GM19463 (cell line): ENCODE data around the gene AP1AR.
"Not testable (repeated sequence)": the region's sequence is repeated elsewhere in the genome, so short reads cannot be mapped to it uniquely, and the experiment has no call there.

Experiments used
- ATAC-seq: cut with Tn5 transposase; IDR thresholded peaks from one replicate; pipeline ENCODE4 v1.9.1; 2021; ENCODE audit warnings: mild to moderate bottlenecking, moderate library complexity; ENCODE audit not compliant: unreplicated experiment

Gene AP1AR

GRCh38 chr4:112309263-112309791 is 77.7 kb downstream of the AP1AR start:
- not testable (repeated sequence) for ATAC-seq

- no peak for ATAC-seq
Measured at GRCh38 chr4:112311516-112311915, 79.9 kb downstream of the AP1AR start.

- ATAC-seq, result peak; percentile 92
Measured at GRCh38 chr4:112312610-112313239, 81.1 kb downstream of the AP1AR start.

- no peak for ATAC-seq
Measured at GRCh38 chr4:112315446-112315845, 83.9 kb downstream of the AP1AR start.

GRCh38 chr4:112316360-112316759 is 84.8 kb downstream of the AP1AR start:
- ATAC-seq, result no peak

- peak; percentile 91 for ATAC-seq
Measured at GRCh38 chr4:112318239-112319142, 86.9 kb downstream of the AP1AR start.
